SIG-M5 treated with dmso at 0.1 percent for 504 hours (cell line): ENCODE results near the gene TMED7.
A peak's percentile ranks its signal among the peaks of the same experiment; 100 is the strongest.

Experiments used
- DNase-seq: peaks from one replicate; lab custom pipeline; 2025; ENCODE audit not compliant: unreplicated experiment; lab: John Stamatoyannopoulos, UW

The TMED7 gene

GRCh38 chr5:115629903-115630302 lies 4.1 kb upstream of the TMED7 start:
- DNase-seq = no peak

DNA sequence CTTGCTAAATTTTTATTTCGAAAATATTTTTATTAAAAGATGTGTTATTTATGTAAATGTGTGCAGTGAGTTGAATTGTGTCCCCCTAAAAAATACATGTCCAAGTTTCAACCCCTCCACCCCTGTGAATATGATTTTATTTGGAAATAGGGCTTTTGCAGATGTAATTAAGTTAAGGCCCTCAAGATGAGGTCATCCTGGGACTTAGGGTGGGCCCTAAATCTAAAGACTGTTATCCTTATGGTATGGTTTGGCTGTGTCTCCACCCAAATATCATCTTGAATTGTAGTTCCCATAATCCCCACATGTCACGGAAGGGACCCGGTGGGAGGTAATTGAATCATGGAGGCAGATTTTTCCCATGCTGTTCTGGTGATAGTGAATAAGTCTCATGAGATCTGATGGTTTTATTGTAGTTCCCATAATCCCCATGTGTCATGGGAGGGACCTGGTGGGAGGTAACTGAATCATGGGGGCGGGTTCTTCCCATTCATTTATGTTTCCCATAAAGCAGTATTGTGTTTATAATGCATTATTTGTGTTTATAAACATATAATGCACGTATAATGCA lies 1.5 kb upstream of the TMED7 start:
- DNase-seq = no peak

DNA sequence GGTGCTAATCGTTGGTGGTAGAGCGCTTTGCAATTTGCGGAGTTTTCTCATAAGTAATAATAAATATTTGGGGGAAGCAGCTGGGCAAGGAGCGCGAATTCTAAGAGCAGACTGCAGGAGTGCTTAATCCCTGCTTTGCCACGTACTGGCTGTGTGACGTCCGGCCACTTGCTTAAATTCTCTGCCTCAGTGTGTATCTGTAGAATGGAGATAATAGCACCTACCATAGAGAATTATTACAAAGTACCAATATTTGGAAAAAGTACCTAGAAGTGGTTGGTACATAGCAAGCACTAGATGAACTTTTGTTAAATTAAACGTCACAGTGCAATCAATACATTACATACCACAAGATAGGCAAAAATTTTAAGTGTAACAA lies 598 bp upstream of the TMED7 start:
- DNase-seq = no peak

DNA sequence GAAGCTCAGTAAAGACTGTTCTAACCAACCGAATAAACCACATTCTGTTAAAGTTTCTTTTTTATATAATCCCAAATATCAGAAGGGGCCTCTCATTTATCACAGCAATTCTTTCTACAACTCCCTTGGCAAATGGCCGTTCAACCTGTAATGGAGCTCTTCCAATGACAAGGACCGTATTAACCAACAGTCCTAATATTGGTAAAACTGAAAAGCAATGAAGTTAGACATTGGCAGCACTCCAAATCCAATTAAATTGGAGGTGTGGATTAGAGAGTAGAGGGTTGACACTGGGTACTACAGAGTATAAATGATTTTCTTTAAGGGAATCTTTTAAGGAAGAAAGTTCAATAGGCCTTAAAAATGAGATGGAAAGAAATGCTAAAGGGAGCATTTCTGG lies 842 bp downstream of the TMED7 start:
- DNase-seq = no peak

DNA sequence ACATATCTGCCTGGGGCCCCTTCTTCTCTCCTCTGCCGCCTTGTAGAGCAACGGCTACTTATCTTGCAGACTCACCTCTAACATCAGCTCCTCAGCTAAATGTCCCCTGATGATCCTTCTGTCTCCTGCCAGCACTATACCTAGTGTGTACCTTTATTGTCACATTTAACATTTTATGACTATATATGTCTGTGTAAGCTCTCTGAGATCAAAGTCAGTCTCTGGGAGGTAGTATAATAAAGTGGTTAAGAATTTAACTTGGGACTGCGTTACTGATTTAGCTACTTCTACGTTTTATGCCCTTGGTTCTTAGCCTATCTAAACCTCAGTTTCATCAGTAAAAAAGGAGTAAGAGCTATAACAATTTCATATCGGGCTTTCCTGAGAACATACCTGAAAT lies 2.2 kb downstream of the TMED7 start:
- DNase-seq = no peak

GRCh38 chr5:115621365-115621900 lies 4.4 kb downstream of the TMED7 start:
- no peak for DNase-seq

DNA sequence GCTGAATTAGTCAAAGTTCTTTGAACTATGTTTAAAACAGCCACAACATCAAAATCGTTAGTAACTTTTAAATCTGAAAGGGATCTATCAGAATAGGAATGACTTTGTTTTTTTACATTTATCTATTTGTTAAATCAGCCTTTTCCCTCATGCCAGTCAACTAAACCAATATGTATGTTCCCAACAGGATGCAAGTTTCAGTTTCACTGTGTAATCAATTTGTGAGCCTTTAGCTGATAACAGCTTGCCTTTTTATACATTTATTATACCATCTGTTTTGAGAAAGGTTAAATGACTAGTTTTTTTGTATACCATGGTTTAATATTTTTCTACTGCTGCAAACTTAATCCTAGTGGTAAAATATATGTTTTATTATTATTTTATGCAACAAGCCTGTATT lies 8.9 kb downstream of the TMED7 start:
- no peak for DNase-seq

DNA sequence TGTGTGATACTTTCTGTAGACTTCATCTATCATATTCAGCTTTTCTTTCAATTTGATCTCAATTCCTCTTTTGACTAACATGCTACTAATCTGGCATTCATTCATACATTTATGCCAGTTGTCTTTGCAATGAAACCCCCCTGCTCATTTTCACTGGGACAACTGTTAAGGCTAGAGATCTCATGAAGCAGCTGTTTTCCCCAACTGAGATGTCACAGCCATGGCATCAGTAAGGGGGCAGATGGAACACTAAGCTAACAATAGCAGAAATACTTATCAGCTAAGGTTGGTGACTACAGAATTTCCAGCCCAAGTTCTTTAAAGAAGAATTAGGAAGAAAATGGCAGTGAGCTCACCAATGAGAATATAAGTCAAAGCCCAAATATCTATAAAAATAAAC lies 9.4 kb downstream of the TMED7 start:
- DNase-seq = no peak

DNA sequence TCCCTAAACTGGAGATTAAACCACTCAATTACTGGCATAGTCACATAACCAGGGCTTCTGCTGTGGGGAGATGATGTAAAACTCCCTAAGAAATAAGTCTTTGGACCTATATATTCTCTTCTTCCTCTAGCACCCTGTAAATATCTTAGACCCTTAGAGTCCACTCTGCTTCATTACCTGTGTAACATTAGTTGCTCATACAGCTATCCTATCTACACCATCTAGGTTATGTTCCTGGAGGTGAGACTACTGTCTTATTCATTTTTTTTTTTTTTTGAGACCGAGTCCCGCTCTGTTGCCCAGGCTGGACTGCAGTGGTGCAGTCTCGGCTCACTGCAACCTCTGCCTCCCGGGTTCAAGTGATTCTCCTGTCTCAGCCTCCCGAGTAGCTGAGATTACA lies 14.0 kb downstream of the TMED7 start:
- no peak for DNase-seq

DNA sequence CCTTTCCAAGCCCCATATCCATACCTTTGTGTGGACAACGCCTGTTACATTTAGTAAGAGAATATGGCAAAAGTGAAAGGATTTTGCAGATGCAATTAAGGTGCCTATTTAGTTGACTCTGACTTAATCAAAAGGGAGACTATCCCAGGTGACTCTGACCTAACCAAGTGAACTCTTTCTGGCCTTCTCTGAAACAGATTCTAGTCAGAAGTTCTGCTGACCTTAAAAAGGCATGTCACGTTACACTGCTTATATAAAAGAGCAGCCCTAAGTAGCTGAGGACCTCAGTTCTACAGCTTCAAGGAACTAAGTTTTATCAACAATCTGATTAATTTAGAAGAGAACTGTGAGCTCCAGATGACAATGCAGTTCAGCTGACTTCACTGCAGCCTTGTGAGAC lies 17.9 kb downstream of the TMED7 start:
- DNase-seq = no peak

DNA sequence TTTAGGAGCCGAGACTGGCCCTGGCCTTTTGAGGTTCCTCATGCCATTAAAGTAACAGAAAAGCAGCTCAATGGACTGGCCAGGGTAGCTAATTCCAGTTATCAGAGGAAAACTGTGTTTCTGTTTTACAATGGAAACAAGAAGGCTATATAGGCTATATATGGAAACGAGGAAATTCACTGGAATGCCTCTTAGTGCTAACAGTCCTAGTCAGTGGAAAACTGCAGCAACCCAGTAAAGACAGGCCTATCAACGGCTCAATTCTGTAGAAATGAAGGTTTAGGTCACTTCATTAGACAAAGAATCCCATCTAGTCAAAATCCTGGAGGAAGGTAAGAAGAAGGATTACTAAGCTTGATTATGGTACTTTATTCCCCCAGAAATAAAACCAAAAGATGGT lies 20.4 kb downstream of the TMED7 start:
- DNase-seq = no peak

- DNase-seq = no peak
Measured at GRCh38 chr5:115602591-115603125, 23.2 kb downstream of the TMED7 start.

DNA sequence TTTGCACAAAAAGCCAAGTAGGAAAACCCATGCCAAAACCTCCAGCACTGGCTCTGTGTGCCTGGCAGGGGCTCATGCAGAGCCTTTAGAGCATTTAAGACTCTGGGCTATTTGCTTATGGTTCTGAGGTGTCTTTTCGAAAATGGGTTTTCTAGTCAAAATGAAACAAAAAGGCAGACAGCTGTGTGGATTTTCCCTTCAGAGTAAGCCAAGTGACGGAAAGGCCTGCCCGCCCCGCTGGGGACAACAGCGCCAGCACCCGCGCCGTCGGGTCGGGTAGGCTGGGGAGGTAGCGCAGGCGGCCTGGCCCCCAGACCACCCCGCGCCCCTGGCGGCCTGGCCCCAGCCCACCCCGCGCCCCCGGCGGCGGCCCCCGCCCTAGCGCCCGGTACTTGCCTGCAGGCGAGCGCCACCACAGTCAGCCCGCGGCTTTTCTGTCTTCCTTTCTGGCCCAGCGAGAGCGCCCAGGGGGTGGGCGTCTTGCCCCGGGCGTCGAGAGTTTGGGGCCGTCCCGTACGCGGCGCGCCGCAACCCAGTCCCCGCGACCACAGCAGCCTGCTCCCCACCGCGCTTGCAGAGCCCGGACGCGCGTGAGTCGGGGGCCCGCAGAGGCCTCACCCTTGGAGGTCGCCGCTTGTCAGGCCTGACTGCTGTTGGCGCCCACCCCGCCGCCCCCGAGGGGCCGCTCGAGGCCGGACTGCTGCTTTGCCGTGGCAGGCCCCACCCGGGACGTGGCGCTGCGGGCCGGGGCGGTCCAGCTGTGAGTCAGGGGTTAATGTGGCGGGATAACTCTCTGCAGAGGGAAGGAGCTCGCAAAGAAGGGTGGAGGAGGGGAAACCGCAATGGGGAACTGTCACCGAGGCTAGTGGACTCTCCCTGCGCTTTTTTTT lies 23.9 kb downstream of the TMED7 start, which contains the start of gene TICAM2:
TICAM2 (minus strand) TSS at position 779 of the 890 bp plus-strand sequence. CDS start 21,223 bp downstream, outside the sequence.
- DNase-seq = no peak

- no peak for DNase-seq
Measured at GRCh38 chr5:115600766-115601165, 25.1 kb downstream of the TMED7 start.

DNA sequence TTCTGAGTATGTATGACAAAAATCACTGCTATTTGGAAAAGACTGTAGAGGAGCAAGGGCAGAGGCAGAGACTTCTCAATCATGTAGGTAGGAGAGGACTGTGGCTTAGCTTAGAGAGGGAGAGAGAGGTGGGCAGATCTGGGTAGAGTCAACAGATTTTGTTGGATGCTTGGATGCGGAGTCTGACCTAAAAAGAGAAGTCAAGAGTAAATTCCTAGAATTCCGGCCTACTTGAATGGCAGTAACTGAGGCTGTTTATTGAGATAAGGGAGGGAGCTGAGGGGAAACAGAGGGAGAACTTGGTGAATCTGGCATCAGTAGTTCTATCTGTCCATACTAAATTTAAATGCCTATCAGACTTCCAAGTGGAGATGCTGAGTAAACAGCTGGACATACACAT lies 25.9 kb downstream of the TMED7 start:
- DNase-seq = no peak

DNA sequence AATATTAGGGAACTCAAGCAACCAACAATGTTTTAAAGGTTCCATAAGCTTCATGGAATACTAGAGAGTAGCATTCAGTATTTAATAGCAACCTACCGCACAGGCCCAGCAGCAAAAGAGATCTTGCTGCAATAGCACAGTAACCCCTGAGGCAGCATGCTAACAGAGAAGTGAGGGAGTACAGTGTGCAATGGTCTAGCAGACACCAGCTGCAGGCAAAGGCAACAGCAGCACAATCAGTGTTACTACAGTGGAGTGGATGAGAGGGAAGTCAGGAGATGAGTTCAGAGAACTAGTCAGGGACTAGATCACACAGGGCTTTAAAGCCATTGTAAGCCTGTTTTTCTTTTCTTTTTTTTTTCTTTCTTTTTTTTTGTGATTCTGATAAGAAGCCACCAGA lies 26.3 kb downstream of the TMED7 start:
- DNase-seq = peak; percentile 24

DNA sequence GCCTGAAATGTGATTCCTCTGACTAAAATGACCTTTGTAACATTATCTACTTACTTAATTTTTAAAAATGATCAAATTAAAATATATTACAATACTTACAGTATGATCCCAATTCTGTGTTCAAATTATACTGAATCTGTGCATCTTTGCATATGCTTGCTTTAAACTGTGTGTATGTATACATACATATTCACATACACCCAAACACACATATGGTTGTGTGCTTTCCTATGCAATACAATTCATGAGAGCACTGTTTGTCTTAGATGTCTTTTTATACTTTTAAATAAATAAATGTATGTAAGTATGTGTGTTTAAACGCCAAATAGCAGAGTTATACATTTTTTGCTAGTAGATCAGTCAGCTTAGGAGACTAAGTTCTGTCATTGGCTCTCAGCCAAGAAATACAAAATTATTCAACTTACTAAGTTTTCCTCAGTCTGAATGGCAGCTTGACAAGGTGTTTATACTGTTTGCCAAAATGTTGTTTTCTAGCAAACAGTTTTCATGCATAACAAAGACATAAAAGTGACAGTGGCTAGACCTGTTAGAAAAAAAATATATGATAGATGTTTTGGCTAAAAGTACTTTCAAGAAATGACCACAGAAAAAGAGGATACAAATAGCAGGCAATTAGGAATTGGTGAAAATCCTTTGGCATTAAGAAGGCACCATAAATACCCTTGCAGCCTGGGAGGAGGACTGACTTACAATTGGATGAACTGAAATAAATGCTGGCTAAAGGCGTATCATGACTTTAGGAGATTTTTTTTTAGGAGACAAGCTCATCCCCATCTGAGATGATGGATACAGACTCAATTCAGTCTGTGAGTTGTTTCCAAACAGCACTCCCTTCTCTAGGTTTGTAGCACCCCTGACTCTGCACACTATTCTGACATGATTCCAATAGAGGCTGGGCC lies 31.4 kb downstream of the TMED7 start:
- no peak for DNase-seq

DNA sequence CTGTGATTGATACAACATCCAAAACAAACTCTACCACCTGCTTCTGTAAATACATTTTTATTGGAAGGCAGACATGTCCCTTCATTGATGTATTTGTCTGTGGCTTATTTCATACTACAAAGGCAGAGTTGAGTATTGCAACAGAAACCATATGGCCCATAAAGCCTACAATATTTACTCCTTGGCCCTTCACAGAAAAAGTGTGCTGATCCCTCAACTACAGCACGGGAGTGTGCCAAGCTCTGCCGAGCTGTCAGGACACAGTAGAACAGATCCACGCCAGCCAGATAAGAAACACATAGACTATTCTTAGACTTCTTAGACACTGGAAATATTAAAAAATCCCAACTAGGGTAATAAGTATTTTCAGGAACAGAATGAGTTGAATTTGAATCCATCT lies 36.8 kb downstream of the TMED7 start:
- no peak for DNase-seq

- no peak for DNase-seq
Measured at GRCh38 chr5:115588640-115589039, 37.2 kb downstream of the TMED7 start.

DNA sequence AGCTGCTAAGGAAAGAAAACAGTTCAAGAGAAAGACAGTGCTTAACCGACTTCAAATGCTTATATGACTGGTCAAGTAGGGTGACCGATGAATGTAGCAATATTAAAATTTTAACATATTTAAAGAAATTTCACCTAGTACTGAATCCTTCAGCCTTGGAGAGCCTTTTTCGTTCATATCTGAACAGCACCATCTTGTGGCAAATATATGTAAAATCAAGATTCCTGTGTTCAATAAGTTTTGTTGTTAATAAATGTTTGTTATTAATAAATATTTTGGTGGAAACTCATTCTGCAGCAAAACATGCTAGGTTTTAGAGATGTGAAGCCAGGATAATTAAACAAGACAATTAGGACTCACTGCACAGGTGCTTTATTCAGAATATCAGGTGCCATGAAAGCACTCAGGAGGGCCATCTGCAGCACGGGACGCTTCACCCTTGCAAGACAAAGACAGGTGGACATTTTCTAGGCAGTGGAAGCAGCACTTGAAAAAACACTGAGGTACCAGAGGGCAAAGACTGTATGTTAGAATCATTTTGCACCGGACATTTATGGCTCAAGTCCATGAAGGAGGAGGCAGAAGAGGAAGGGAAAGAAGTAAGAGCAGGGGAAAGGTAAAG lies 39.2 kb downstream of the TMED7 start:
- peak; percentile 69 for DNase-seq

DNA sequence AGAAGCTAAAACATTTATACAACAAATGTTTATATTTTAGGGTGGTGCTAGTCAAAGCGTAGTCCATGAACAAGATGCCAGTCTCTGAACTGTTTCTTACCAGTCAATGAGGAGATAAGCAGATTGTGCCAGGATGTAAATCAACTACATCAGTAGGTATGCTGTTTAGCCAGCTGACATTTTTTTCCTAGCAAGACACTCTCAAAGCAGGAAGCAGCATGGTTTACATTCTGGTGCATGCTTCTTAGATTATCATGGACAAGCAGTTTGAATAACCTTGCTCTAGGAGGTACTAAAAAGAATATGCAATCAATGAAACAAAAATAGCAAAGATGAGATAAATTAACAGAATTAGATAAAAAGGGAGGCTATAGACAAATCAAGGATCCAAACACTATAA lies 40.6 kb downstream of the TMED7 start:
- DNase-seq = no peak
